NB4 (cell line): Measurements from ENCODE around the gene EIF2S2.
"Not testable (repeated sequence)": the region's sequence is repeated elsewhere in the genome, so short reads cannot be mapped to it uniquely, and the experiment has no call there.

ENCODE experiments used
- DNase-seq: peaks from one replicate; pipeline ENCODE4 v3.0.0; 2010; ENCODE audit warnings: low read depth
- H3K4me3 ChIP-seq: one replicate; pipeline ENCODE4 v1.5.1; 2011; ENCODE audit warnings: mild to moderate bottlenecking, low read depth, low read length, moderate library complexity
- MYC ChIP-seq: IDR thresholded peaks from 2 replicates; pipeline ENCODE4 v1.6.1; 2011; ENCODE audit warnings: low read depth, low read length
- POLR2A ChIP-seq: IDR thresholded peaks from 2 replicates; pipeline ENCODE4 v1.6.1; 2011; ENCODE audit warnings: mild to moderate bottlenecking; ENCODE audit not compliant: insufficient read length; ENCODE audit errors: extremely low read depth
- TF ChIP-seq, protein P1 (sequence below): IDR thresholded peaks from one replicate; pipeline ENCODE4 v1.5.1; 2012; ENCODE audit warnings: low read depth, low read length
- TF ChIP-seq, protein P2 (sequence below): IDR thresholded peaks from 2 replicates; pipeline ENCODE4 v1.6.1; 2011; ENCODE audit warnings: low read depth, low read length

Gene EIF2S2

GRCh38 chr20:34143951-34144350, 31.9 kb upstream of the EIF2S2 start:
- TF ChIP-seq MYC, result no peak
- TF ChIP-seq, protein P1, sequence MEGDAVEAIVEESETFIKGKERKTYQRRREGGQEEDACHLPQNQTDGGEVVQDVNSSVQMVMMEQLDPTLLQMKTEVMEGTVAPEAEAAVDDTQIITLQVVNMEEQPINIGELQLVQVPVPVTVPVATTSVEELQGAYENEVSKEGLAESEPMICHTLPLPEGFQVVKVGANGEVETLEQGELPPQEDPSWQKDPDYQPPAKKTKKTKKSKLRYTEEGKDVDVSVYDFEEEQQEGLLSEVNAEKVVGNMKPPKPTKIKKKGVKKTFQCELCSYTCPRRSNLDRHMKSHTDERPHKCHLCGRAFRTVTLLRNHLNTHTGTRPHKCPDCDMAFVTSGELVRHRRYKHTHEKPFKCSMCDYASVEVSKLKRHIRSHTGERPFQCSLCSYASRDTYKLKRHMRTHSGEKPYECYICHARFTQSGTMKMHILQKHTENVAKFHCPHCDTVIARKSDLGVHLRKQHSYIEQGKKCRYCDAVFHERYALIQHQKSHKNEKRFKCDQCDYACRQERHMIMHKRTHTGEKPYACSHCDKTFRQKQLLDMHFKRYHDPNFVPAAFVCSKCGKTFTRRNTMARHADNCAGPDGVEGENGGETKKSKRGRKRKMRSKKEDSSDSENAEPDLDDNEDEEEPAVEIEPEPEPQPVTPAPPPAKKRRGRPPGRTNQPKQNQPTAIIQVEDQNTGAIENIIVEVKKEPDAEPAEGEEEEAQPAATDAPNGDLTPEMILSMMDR, result no peak
- TF ChIP-seq POLR2A, result no peak
- TF ChIP-seq, protein P2, sequence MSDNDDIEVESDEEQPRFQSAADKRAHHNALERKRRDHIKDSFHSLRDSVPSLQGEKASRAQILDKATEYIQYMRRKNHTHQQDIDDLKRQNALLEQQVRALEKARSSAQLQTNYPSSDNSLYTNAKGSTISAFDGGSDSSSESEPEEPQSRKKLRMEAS, result no peak
- no peak for DNase-seq
- H3K4me3 ChIP-seq, result no peak overlapping the region

DNA sequence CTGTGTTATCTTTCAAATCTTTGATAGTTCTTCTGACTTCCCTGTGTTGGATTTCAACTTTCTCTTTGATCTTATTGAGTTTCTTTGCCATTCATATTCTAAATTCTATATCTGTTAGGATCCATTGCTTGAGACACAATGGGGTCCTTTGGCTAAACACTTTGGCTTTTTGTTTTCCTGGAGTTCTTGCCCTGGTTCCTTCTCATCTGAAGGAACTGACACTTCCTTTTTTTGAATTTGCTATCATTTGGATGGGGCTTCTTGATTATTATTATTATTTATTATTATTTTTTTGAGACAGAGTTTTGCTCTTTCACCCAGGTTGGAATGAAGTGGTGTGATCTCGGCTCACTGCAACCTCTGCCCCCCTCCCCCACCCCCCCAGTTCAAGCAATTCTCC, 30.1 kb upstream of the EIF2S2 start:
- no peak overlapping the region for H3K4me3 ChIP-seq
- TF ChIP-seq, protein P1, result no peak
- TF ChIP-seq POLR2A (no peak), MYC (no peak)
- TF ChIP-seq, protein P2, result no peak
- no peak for DNase-seq

- no peak for TF ChIP-seq POLR2A
- TF ChIP-seq, protein P1, result no peak
- TF ChIP-seq, protein P2, result no peak
- H3K4me3 ChIP-seq, result no peak overlapping the region
- no peak for DNase-seq
These were observed 29.2 kb upstream of the EIF2S2 start for GRCh38 chr20:34141293-34141692.

GRCh38 chr20:34135525-34136275, 23.7 kb upstream of the EIF2S2 start:
- DNase-seq, H3K4me3 ChIP-seq: not testable (repeated sequence)

DNA sequence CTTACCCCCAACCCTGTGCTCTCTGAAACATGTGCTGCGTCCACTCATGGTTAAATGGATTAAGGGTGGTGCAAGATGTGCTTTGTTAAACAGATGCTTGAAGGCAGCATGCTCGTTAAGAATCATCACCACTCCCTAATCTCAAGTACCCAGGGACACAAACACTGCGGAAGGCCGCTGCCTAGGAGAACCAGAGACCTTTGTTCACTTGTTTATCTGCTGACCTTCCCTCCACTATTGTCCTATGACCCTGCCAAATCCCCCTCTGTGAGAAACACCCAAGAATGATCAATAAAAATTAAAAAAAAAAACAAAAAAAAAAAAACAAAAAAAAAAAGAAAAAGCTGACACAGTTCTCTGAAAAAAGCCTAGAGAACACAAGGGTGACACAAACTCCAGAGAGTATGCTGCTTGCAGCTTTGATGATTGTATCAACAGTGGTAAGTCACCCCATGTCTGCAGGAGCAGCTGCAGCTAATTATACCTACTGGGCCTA, 21.4 kb upstream of the EIF2S2 start:
- not testable (repeated sequence) for DNase-seq

GRCh38 chr20:34132943-34133342, 20.9 kb upstream of the EIF2S2 start:
- H3K4me3 ChIP-seq, result not testable (repeated sequence)
- DNase-seq, result peak; percentile 47

More for the DNA sequence above, 21.4 kb upstream of the EIF2S2 start:
- not testable (repeated sequence) for H3K4me3 ChIP-seq

GRCh38 chr20:34132491-34132890, 20.4 kb upstream of the EIF2S2 start:
- DNase-seq, H3K4me3 ChIP-seq: not testable (repeated sequence)

- no peak overlapping the region for H3K4me3 ChIP-seq
- no peak for DNase-seq
- TF ChIP-seq, protein P2, result no peak
- TF ChIP-seq, protein P1, result no peak
- TF ChIP-seq POLR2A, result no peak
- TF ChIP-seq MYC, result no peak
These were observed 19.4 kb upstream of the EIF2S2 start for GRCh38 chr20:34131491-34131890.
